ENCODE results near the gene FXR1. TPM values are rescaled to one million over a fixed set of nuclear protein-coding genes. Genes with fewer than 3 reads are reported as not detected.
"Not testable (repeated sequence)": the region's sequence is repeated elsewhere in the genome, so short reads cannot be mapped to it uniquely, and the experiment has no call there.

The FXR1 gene
- total RNA-seq, 4 donors from 2014 or later = 77.1 to 133 (median 95.8) TPM

- no peak overlapping the region for H3K27ac ChIP-seq
- no peaks in the 10 kb centered on the region for H3K9me3 ChIP-seq
- no peak for DNase-seq (ENCODE audit: low spot score in 2 of 2)
Observed at GRCh38 chr3:180980611-180981010, 68.1 kb downstream of the FXR1 start.

GRCh38 chr3:180981912-180982311, 69.4 kb downstream of the FXR1 start:
- 90 to 95% methylated on average over 2 of the region's 2 CpGs for WGBS, 2 donors
- TF ChIP-seq POLR2A (IDR thresholded peaks at IDR 0.05) (no peak), CTCF (IDR thresholded peaks at IDR 0.05) (no peak), EP300 (IDR thresholded peaks at IDR 0.05) (no peak)
- Histone ChIP-seq H3K27ac (no peak overlapping the region), H3K4me3 (no peak overlapping the region), H3K4me1 (peaks cover 0 to 5% (median 1%) of the 10 kb centered on the region in 4 donors), H3K36me3 (peaks cover 0 to 67% (median 0%) of the 10 kb centered on the region in 3 donors), H3K27me3 (no peaks in the 10 kb centered on the region), H3K9me3 (no peaks in the 10 kb centered on the region)
- DNase-seq (ENCODE audit: low spot score in 2 of 2) = no peak

More at GRCh38 chr3:180980611-180981010, 68.1 kb downstream of the FXR1 start:
- H3K4me3 ChIP-seq = no peak overlapping the region
- H3K4me1 ChIP-seq = no peaks in the 10 kb centered on the region
- H3K36me3 ChIP-seq = peaks cover 0 to 65% (median 0%) of the 10 kb centered on the region in 3 donors
- TF ChIP-seq POLR2A (IDR thresholded peaks at IDR 0.05) = no peak
- TF ChIP-seq EP300 (IDR thresholded peaks at IDR 0.05) = no peak
- no peak for TF ChIP-seq CTCF (IDR thresholded peaks at IDR 0.05)
- H3K27me3 ChIP-seq = no peaks in the 10 kb centered on the region

DNA sequence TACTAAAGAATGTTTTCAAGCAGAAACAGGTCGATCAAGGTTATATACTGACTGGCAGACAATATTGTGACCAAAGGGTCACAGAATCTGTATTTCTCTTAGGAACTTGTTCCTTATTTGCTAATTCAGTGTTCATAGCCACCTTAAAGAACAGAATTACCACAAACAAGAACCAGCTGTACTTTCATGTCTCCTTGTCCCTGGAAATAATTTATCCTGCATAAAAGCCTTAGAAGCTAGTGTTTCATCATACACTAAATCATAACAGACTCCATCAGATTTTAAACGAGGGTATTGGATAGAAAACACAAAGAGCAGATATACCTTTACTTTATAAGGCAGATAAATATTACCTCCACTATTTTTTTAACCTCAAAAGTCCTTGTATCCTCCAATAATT, 70.7 kb downstream of the FXR1 start:
- H3K27ac ChIP-seq = no peak overlapping the region
- DNase-seq (ENCODE audit: low spot score in 2 of 2) = no peak
- H3K4me1 ChIP-seq = peaks cover 0 to 14% (median 5%) of the 10 kb centered on the region in 4 donors
- H3K27me3 ChIP-seq = no peaks in the 10 kb centered on the region
- TF ChIP-seq EP300 (IDR thresholded peaks at IDR 0.05) = no peak
- no peak for TF ChIP-seq CTCF (IDR thresholded peaks at IDR 0.05)
- no peak for TF ChIP-seq POLR2A (IDR thresholded peaks at IDR 0.05)
- no peak overlapping the region for H3K4me3 ChIP-seq
- no peaks in the 10 kb centered on the region for H3K9me3 ChIP-seq
- peaks cover 0 to 64% (median 0%) of the 10 kb centered on the region in 3 donors for H3K36me3 ChIP-seq
- WGBS, 2 donors = 53 to 56% methylated on average over 2 of the region's 2 CpGs

GRCh38 chr3:180986366-180986765, 73.9 kb downstream of the FXR1 start:
- H3K36me3 ChIP-seq = peaks cover 0 to 46% (median 0%) of the 10 kb centered on the region in 3 donors
- H3K27ac ChIP-seq; DNase-seq (ENCODE audit: low spot score in 2 of 2); H3K9me3 ChIP-seq; H3K27me3 ChIP-seq; H3K4me3 ChIP-seq: not testable (repeated sequence)
- H3K4me1 ChIP-seq = peaks cover 0 to 36% (median 12%) of the 10 kb centered on the region in 4 donors
- WGBS, 2 donors = 89 to 91% methylated on average over 10 of the region's 10 CpGs

- Histone ChIP-seq H3K36me3 (peaks cover 0 to 40% (median 0%) of the 10 kb centered on the region in 3 donors), H3K4me3 (no peak overlapping the region), H3K27ac (no peak overlapping the region), H3K27me3 (no peaks in the 10 kb centered on the region), H3K4me1 (peaks cover 0 to 36% (median 12%) of the 10 kb centered on the region in 4 donors), H3K9me3 (no peaks in the 10 kb centered on the region)
- DNase-seq (ENCODE audit: low spot score in 2 of 2) = no peak
- no peak for TF ChIP-seq POLR2A (IDR thresholded peaks at IDR 0.05)
- TF ChIP-seq EP300 (IDR thresholded peaks at IDR 0.05) = no peak
- TF ChIP-seq CTCF (IDR thresholded peaks at IDR 0.05) = no peak
- WGBS, 2 donors = 94 to 97% methylated on average over 2 of the region's 2 CpGs
Observed at GRCh38 chr3:180987344-180987743, 74.9 kb downstream of the FXR1 start.
